22Rv1 (cell line): ENCODE results near the gene TMEM255B.

Source experiments
- ZFX ChIP-seq: fragments of 450-650 bp; IDR thresholded peaks from 2 replicates; pipeline ENCODE4 v1.6.1; 2017; ENCODE audit warnings: antibody characterized with exemption, borderline replicate concordance
- TF ChIP-seq, protein P1 (sequence below): fragments of 450-650 bp; IDR thresholded peaks from 2 replicates; pipeline ENCODE4 v1.5.1; 2017; ENCODE audit warnings: mild to moderate bottlenecking

DNA sequence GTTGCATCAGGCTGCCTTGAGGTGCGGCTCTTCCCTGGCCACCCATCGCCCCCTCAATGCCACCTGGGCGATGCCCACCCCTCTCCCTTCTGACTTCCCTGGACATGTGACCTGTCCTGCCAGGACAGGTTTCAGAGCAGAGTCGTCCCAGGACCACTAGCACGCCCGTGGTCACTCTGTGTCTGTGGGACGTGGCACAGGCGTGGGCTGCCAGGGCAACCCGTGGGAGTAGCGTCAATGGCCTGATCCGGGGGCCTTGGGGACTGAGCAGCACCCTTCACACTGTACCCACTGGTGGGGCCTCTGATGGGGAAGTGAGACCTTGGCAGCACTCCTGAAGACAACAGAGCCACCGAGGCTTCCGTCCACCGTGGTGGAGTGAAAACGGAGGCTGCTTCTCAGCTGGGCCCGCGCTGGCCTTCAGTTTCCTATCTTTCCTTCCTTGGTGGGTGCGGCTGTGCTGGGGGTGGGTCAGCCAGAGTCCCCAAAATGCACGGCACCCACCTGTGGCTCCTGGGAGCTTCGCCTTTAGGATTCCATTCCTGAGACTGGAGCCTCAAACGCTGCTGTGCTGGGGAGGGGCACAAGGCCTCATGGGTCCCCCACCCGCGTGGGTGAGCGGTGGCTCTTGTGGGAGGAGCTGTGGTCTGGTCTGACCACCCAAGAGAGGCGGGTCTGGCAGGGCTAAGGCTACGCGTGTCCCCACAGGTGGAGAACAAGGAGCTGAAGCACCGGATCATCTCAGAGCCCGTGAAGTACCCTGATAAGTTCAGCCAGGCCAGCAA lies 26.7 kb upstream of the TMEM255B start:
- TF ChIP-seq, protein P1, sequence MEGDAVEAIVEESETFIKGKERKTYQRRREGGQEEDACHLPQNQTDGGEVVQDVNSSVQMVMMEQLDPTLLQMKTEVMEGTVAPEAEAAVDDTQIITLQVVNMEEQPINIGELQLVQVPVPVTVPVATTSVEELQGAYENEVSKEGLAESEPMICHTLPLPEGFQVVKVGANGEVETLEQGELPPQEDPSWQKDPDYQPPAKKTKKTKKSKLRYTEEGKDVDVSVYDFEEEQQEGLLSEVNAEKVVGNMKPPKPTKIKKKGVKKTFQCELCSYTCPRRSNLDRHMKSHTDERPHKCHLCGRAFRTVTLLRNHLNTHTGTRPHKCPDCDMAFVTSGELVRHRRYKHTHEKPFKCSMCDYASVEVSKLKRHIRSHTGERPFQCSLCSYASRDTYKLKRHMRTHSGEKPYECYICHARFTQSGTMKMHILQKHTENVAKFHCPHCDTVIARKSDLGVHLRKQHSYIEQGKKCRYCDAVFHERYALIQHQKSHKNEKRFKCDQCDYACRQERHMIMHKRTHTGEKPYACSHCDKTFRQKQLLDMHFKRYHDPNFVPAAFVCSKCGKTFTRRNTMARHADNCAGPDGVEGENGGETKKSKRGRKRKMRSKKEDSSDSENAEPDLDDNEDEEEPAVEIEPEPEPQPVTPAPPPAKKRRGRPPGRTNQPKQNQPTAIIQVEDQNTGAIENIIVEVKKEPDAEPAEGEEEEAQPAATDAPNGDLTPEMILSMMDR: no peak
- no peak for TF ChIP-seq ZFX
